ENCODE results near the gene MOB2. TPM values are rescaled to one million over a fixed set of nuclear protein-coding genes. Genes with fewer than 3 reads are reported as not detected.

The MOB2 gene
- total and polyA plus RNA-seq, 9 of the 15 experiments (the other 6 are each of a cell fraction or from before 2014, with no cell fraction given) = 0.17 to 36.8 (median 19.2) TPM

- Histone ChIP-seq H3K9ac (ENCODE audit: insufficient read depth in 1 of 2, low read depth in 2 of 2, low read length in 2 of 2) (no peak overlapping the region), H3K27me3 (ENCODE audit: control insufficient read depth in 2 of 2, insufficient read depth in 2 of 2, low read length in 2 of 2) (no peaks in the 10 kb centered on the region), H3K9me3 (replicated peaks; ENCODE audit: control insufficient read depth, insufficient read depth, low read depth, low read length) (0 out of 2 replicates have a peak, but pooled peaks cover 7% of the 10 kb centered on the region), H2AFZ (ENCODE audit: low read depth, low read length) (no peak overlapping the region), H3K27ac (ENCODE audit: extremely low read depth, low read depth, low read length) (no peak overlapping the region), H3K36me3 (ENCODE audit: control insufficient read depth, insufficient read depth, low read length) (no peaks in the 10 kb centered on the region), H3K4me3 (no peak overlapping the region), H4K20me1 (replicated peaks; ENCODE audit: control insufficient read depth, insufficient read depth, low read length) (peaks cover 26% of the 10 kb centered on the region), H3K4me2 (ENCODE audit: insufficient read depth, low read length) (no peak overlapping the region), H3K9me1 (ENCODE audit: control insufficient read depth, insufficient read depth, low read length) (no peaks in the 10 kb centered on the region), H3K4me1 (replicated peaks in 1 of 2; ENCODE audit: control insufficient read depth in 2 of 2, insufficient read depth in 2 of 2, low read length in 2 of 2) (peaks cover 0 to 29% of the 10 kb centered on the region in 2 experiments; a peak in 2 of 5 replicates), H3K79me2 (ENCODE audit: control insufficient read depth, insufficient read depth, low read length) (no peaks in the 10 kb centered on the region; the same call in 1 of the 3 replicates)
- intact Hi-C loops (cut with micrococcal nuclease) = no loop called here
- ChIA-PET POLR2A (interaction anchor here (0.6 kb wide), 1 partner anchor 290 kb away, joined by 3 read pairs; no protein-coding TSS in a partner anchor), CTCF (ENCODE audit: low intra/inter-chr PET ratio) (no interaction called here)
- ATAC-seq (no peak), FAIRE-seq (no peak), DNase-seq (ENCODE audit: extremely low read depth in 1 of 4, low spot score in 3 of 4) (no peak)
- no TSS peak for BruUV-seq (replicated peaks)
- in situ Hi-C loops (cut with MboI) = no loop called here
- 68% methylated on average over 8 of the region's 9 CpGs for WGBS (ENCODE audit: insufficient coverage, low coverage, missing lambda C conversion rate)
- TF ChIP-seq TBL1XR1 (IDR thresholded peaks at IDR 0.05; ENCODE audit: low read length in 2 of 2) (no peak), ZNF444 (CRISPR knock-in tag; IDR thresholded peaks at IDR 0.05) (no peak), MBD1 (CRISPR knock-in tag; IDR thresholded peaks at IDR 0.05) (no peak)
Measured at GRCh38 chr11:1504138-1504537, 17.6 kb upstream of the MOB2 start.

GRCh38 chr11:1503708-1504104 is 17.1 kb upstream of the MOB2 start:
- H3K27me3 ChIP-seq (ENCODE audit: control insufficient read depth in 2 of 2, insufficient read depth in 2 of 2, low read length in 2 of 2) = no peaks in the 10 kb centered on the region
- peaks cover 0 to 27% of the 10 kb centered on the region in 2 experiments; a peak in 2 of 5 replicates for H3K4me1 ChIP-seq (replicated peaks in 1 of 2; ENCODE audit: control insufficient read depth in 2 of 2, insufficient read depth in 2 of 2, low read length in 2 of 2)
- in situ Hi-C loops (cut with MboI) (no loop called here), intact Hi-C loops (cut with micrococcal nuclease) (no loop called here)
- ChIA-PET POLR2A (interaction anchor here (0.6 kb wide), 1 partner anchor 45 kb away, joined by 3 read pairs; no protein-coding TSS in a partner anchor), CTCF (ENCODE audit: low intra/inter-chr PET ratio) (no interaction called here)
- no peaks in the 10 kb centered on the region for H3K36me3 ChIP-seq (ENCODE audit: control insufficient read depth, insufficient read depth, low read length)
- ATAC-seq = no peak
- BruUV-seq (replicated peaks) = no TSS peak
- H3K9me1 ChIP-seq (ENCODE audit: control insufficient read depth, insufficient read depth, low read length) = no peaks in the 10 kb centered on the region
- H3K79me2 ChIP-seq (ENCODE audit: control insufficient read depth, insufficient read depth, low read length) = no peaks in the 10 kb centered on the region; the same call in 1 of the 3 replicates
- H3K9ac ChIP-seq (ENCODE audit: insufficient read depth in 1 of 2, low read depth in 2 of 2, low read length in 2 of 2) = no peak overlapping the region; a peak in 1 of 4 replicates
- no peak overlapping the region for H3K4me2 ChIP-seq (ENCODE audit: insufficient read depth, low read length)
- no peak for DNase-seq (ENCODE audit: extremely low read depth in 1 of 4, low spot score in 3 of 4)
- peaks cover 22% of the 10 kb centered on the region for H4K20me1 ChIP-seq (replicated peaks; ENCODE audit: control insufficient read depth, insufficient read depth, low read length)
- FAIRE-seq = no peak
- H3K4me3 ChIP-seq = no peak overlapping the region
- no peak overlapping the region for H2AFZ ChIP-seq (ENCODE audit: low read depth, low read length)
- H3K9me3 ChIP-seq (replicated peaks; ENCODE audit: control insufficient read depth, insufficient read depth, low read depth, low read length) = 0 out of 2 replicates have a peak, but pooled peaks cover 7% of the 10 kb centered on the region
- 86% methylated on average over 13 of the region's 14 CpGs for WGBS (ENCODE audit: insufficient coverage, low coverage, missing lambda C conversion rate)
- no peak overlapping the region for H3K27ac ChIP-seq (ENCODE audit: extremely low read depth, low read depth, low read length)
- TF ChIP-seq ELF4 (CRISPR knock-in tag; IDR thresholded peaks at IDR 0.05) (no peak), PHF20 (IDR thresholded peaks at IDR 0.05; ENCODE audit: partially characterized antibody) (no peak), TRIM28 (IDR thresholded peaks at IDR 0.05) (no peak), EZH2 (IDR thresholded peaks at IDR 0.05; ENCODE audit: borderline replicate concordance, low read depth, low read length) (no peak), ZNF512 (tag; IDR thresholded peaks at IDR 0.05) (no peak), ZNF212 (CRISPR knock-in tag; IDR thresholded peaks at IDR 0.05) (no peak), NR0B1 (IDR thresholded peaks at IDR 0.05; ENCODE audit: partially characterized antibody) (no peak), MAFG (tag; conservative IDR thresholded peaks at IDR 0.05) (no peak), SMC3 (conservative IDR thresholded peaks at IDR 0.05; ENCODE audit: insufficient read depth, low read depth, low read length) (no peak)
